GM10248 (cell line): ENCODE data around the gene CKAP2L.

Experiments
- CTCF ChIA-PET: fragments of 300-600 bp; sonication (Branson Sonifier 250); formaldehyde crosslinking; extraction: SDS; loops from one replicate; lab custom pipeline; 2021; ENCODE audit warnings: antibody characterized with exemption; lab: Yijun Ruan, JAX
- POLR2A ChIA-PET: fragments of 350-650 bp; sonication (Branson Sonifier 250); formaldehyde crosslinking; extraction: SDS; loops from one replicate; lab custom pipeline; 2020; ENCODE audit warnings: antibody characterized with exemption; lab: Yijun Ruan, JAX
- DNase-seq: peaks from one replicate; pipeline ENCODE4 v3.0.0; 2012; ENCODE audit errors: extremely low spot score
- TF ChIP-seq, protein P1 (sequence below): IDR thresholded peaks from 2 replicates; pipeline ENCODE4 v1.5.1; 2012; ENCODE audit warnings: mild to moderate bottlenecking, low read depth; ENCODE audit errors: extremely low read depth, missing control alignments, control extremely low read depth

Gene CKAP2L

DNA sequence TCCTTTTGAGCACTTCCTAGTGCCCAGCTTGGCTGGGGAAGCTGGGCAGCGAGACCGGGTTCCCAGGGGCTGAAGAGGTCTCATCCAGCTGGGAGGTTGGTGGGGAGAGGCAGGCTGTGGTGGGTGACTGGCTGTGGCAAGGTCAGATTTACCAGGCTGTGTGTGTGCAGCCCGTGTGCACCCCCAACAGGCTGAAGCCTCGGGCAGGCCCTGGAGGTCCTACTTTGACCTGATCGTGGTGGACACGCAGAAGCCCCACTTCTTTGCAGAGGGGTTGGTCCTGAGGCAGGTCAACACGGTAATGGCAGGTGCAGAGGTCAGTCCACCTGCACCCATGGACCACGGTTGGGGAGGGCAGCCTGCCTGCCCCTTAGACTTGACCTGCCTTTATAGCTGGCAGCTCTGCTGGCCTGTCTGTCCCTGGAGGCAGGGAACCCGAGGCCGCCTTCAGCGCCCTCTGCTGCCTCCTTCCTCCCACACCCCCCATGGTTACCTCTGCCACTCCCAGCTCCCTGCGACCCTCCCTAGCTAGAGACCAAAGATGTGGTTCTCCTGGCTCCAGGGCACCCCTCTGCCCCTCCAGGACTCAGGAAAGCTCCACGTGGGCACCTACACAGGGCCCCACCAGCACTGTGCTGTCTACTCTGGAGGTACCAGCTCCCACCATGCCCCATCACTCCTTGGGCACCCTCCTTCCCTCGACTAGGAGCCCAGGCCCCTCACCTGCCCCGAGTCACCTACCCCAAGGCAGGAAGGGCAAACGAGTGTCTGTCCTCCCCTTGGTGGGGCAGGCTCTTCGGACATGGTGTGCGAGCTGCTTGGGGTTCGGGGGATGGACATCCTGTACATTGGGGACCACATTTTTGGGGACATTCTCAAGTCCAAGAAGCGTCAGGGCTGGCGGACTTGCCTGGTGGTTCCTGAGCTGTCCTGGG is 39.6 kb downstream of the CKAP2L start:
- POLR2A ChIA-PET = interaction anchor here (0.8 to 1.3 kb wide), 3 partner anchors 17 to 79 kb away, joined by 3 to 5 read pairs (median 5); partner anchors contain the start of gene SLC20A1
- TF ChIP-seq, protein P1, sequence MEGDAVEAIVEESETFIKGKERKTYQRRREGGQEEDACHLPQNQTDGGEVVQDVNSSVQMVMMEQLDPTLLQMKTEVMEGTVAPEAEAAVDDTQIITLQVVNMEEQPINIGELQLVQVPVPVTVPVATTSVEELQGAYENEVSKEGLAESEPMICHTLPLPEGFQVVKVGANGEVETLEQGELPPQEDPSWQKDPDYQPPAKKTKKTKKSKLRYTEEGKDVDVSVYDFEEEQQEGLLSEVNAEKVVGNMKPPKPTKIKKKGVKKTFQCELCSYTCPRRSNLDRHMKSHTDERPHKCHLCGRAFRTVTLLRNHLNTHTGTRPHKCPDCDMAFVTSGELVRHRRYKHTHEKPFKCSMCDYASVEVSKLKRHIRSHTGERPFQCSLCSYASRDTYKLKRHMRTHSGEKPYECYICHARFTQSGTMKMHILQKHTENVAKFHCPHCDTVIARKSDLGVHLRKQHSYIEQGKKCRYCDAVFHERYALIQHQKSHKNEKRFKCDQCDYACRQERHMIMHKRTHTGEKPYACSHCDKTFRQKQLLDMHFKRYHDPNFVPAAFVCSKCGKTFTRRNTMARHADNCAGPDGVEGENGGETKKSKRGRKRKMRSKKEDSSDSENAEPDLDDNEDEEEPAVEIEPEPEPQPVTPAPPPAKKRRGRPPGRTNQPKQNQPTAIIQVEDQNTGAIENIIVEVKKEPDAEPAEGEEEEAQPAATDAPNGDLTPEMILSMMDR = peak; percentile 42
- CTCF ChIA-PET = interaction anchor here (1.0 to 11.4 kb wide), 31 partner anchors 11 to 838 kb away, joined by 3 to 416 read pairs (median 12); partner anchors contain the start of genes CHCHD5 and SLC20A1
- DNase-seq = peak; percentile 74

DNA sequence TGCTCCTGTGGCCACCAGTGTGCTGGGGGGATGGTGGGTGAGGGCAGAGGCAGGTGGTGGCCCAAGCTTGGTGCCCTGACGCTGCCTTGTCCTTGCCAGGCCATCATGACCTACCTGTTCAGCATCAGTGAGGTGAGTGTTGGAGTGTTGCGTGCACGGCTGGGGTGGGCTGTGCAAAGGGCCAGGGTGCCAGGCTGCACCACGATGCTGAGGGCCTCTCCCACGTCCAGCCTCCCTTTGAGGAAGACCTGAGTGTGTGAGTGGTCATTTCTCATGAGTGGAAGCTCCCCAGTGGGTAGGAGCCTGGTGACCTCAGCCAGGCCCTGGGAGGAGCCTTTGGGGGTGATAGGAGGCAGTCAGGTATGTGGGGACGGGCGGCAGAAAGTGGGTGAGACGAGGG is 40.4 kb downstream of the CKAP2L start:
- no peak for DNase-seq
- POLR2A ChIA-PET = no interaction called here
- CTCF ChIA-PET = interaction anchor here (1.0 to 11.4 kb wide), 14 partner anchors 10 to 244 kb away, joined by 3 to 416 read pairs (median 30); partner anchors contain the start of genes CHCHD5 and SLC20A1
- TF ChIP-seq, protein P1 = no peak

DNA sequence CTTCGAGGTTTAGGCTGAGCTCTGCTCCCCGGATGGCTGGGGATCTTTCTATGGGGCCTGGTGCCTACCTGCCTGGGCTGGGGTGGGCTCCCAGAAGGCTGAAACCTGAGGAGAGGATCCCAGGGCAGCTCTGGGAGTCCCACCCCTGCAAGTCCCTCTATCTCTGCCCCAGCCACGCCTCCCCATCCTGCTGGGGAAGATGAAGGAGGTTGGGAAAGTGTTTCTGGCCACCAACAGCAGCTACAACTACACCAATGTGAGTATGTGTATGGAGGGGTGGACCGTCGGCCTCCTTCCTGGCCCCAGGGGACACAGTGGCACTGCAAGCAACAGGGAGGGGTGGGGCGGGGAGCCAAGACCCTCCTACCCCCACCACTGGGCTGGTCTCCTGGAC is 40.9 kb downstream of the CKAP2L start:
- TF ChIP-seq, protein P1 = no peak
- CTCF ChIA-PET = interaction anchor here (1.5 to 11.4 kb wide), 10 partner anchors 10 to 243 kb away, joined by 3 to 416 read pairs (median 68); partner anchors contain the start of gene SLC20A1
- POLR2A ChIA-PET = no interaction called here
- no peak for DNase-seq

DNA sequence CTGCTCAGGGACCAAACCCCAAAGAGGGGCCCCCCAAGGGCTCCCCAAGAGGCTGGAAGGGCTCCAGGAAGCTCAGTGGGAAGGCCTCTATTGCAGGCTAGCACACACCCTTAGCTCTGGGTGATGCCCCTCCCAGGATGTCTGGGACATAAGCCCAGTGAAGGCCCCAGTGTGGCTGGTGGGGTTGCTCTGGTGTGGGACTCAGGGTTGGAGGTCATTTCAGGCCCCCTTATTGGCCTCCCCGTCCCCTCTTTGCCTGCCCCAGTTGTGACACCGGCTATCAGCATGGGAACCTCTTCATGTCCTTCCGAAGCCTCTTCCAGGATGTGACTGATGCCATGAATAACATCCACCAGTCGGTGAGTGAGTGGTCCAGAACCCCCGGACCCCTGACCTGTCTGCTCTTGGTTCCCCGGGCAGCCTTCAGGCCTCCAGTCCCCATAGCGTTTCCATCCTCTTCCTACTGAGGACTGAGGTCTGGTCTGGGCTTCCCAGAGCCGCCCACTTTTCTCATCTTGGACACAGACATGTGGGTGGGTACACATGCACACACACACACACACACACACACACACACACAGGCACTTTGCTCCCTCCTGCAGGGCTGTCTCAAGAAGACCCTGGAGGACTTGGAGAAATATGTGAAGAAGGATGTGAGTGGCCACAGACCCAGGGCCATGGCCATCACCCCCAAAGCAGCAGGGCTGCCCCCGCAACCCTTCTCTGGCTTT is 41.4 kb downstream of the CKAP2L start:
- ChIA-PET POLR2A (no interaction called here), CTCF (interaction anchor here (1.7 to 11.4 kb wide), 6 partner anchors 17 to 243 kb away, joined by 6 to 416 read pairs (median 106); partner anchors contain the start of gene SLC20A1)
- TF ChIP-seq, protein P1 = no peak
- no peak for DNase-seq

DNA sequence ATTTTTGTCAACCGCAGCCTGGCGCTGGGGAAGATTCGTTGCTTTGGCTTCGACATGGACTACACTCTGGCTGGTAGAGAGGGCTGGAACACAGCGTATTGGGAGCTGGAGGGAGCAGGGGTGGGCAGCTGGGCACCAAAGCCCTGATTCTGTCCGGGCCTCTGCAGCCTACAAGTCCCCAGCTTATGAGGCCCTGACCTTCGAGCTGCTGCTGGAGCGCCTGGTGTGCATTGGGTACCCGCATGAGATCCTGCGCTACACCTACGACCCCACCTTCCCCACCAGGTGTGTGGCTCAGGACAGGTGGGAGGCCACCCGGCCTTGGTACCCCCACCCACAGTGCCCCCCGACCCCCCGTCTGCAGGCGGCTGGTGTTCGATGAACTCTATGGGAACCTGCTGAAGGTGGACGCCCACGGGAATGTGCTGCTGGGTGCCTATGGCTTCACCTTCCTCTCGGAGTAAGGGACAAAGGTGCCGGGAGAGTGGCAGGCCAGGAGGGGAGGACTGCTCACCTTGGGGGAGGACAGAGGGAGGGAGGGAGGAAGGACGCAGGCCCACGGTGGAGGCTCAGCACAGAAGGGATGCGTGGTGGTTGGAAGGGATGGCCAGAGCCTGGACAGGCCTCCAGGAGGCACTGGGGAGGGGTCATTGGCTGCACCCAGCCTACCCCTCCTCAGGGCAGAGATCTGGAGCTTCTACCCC is 42.4 kb downstream of the CKAP2L start:
- no peak for DNase-seq
- TF ChIP-seq, protein P1 = no peak
- ChIA-PET CTCF (interaction anchor here (1.2 to 11.4 kb wide), 3 partner anchors 14 to 92 kb away, joined by 3 to 416 read pairs (median 124); no protein-coding TSS in a partner anchor), POLR2A (no interaction called here)
